Daoy (cell line): ENCODE data around the gene SZT2. TPM values are rescaled to one million over a fixed set of nuclear protein-coding genes. Genes with fewer than 3 reads are reported as not detected.
A peak's percentile ranks its signal among the peaks of the same experiment; 100 is the strongest.
"Not testable (repeated sequence)": the region's sequence is repeated elsewhere in the genome, so short reads cannot be mapped to it uniquely, and the experiment has no call there.

Experiments used
- DNase-seq: peaks from one replicate; pipeline ENCODE4 v3.0.0-alpha.2; 2015; ENCODE audit warnings: low read depth
- total RNA-seq: library from RNA; depleted of rRNA; stranded (reverse); fragments of >200 nt; shearing (Covaris generic); gene quantifications from 2 replicates; pipeline ENCODE4 v1.2.3, GENCODE V29; 2014

SZT2 gene
- total RNA-seq, 1 experiment from 2014 or later = 10.6 TPM

DNA sequence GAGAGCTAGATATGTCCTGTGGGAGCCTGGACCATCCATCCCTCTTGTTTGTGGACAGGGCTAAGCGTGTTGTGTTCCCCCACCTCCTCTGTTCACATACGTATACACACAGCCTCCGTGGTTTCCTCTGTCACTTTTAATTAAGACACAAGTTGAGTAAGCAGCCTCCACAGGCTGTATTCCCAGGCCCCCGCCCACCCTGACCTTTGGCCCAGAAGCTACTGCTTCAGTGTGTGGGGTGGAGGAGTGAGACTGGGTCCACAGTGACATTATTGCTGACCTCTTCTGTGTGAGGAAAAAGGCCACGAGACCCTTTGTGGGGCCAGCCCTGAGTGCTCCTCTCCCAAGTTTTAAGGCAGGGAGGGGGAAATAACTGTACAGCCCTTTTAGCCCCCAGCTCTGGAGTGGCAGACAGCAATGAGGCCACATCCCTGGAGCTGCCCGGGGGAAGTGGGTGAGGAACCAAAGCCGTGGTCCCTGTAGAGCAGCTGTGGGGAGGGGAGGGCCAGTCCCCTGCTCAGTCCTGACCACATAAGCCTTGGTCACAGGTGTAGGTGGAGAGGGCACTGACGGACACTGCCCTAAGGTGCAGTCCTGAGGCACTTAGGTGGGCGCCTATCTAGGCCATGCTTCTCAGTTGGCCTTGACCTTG, 26.3 kb upstream of the SZT2 start:
- DNase-seq = peak; percentile 23

- DNase-seq = no peak
Measured at GRCh38 chr1:43363935-43364525, 25.7 kb upstream of the SZT2 start.

- DNase-seq = no peak
Measured at GRCh38 chr1:43365678-43366077, 24.0 kb upstream of the SZT2 start.

GRCh38 chr1:43366179-43366578, 23.5 kb upstream of the SZT2 start:
- DNase-seq = no peak

DNA sequence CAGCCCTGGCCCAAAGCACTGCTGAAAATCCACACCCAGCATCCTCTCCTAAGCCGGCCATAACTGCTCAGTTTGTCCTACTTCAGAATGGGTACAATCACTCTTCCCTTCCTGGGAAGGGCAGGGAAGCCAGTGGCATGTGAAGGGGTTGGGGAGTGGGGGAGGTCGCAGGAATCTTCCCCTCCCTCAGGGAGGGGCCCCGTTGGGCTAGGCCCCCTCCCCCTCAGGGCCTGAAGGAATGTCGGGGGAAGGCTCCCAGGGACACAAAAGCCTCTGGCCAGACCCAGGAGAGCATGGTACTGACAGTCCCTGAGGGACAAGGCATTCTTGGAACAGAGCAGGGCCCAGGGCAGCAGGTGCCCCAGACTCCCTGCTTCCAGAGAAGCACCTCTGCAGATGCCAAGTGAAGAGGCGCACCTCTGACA, 23.1 kb upstream of the SZT2 start:
- no peak for DNase-seq

DNA sequence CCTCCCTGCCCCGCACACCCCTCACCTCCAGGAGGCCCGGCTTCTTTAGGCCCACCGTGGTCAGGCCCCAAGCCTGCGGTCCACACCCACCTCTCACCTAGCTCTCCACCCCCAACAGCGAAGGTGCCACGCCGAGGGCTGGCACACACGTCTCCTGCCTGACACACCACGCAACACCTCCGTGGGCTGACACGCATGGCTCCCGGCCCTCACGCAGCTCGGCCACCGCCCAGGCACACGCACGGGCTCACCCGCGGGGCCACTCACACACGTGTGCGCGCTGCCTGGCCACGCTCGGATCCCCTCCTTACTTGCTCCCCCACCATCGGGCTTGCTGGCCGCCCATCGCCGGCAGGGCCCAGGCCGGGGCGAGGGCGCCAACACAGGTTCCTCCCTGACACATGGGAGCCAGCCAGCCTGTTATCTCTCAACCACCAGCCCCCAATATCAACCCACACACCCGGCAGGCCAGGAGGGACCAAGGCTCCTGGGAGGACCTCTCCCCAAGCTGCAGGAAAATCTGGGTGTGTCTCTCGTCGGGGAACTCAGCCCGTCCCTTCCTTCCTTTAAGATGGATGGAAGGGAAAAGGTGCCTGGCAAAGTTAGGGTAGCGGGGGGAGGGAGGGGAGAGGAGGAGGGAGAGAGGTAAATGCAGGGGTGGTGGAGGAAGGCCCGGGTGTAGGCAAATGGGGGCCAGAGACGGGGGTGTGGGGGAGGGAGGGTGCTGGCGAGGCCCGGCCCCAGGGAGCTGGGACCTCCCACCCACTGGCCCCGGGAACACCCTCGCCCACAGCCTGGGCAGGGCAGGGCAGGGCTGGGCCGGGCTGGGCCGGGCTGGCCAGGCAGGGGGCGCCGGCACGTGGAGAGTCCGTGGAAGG, 22.4 kb upstream of the SZT2 start:
- DNase-seq = no peak

DNA sequence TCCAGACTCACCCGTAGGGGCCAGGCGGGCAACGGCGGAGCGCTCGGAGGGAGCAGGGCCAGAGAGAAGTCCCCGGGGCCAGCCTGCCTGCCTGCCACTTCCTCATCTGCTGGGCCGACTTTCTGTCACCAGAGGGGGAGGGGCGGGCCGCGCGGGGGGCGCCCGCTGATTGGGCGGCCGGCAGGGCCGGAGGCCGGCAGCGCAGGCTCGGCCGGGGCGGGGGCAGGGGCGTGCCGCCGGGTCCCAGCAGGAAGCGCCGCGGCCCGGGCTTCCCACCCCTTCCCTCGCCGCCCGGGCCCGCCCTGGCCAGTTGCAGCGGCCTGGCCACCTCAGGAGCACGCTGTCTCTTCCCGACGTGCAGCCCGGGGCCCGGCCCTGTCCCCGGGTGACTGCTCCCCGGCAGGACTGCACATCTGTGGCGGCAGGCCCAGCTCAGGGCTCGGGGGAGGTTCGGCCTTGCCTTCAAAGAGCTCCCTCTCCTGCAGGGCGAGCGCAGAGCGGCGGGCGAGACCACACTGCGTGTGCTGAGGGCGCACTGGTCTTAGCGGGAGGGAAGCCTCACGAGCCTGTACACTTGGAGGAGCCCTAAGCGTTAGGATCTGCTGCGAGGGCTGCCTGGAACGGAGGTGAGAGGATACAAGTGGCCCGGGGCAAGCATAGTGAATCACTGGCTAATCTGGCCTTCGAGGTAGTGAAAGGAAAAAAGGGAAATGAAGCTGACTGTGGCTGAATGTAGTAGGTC, 21.6 kb upstream of the SZT2 start, which contains the start of gene ELOVL1:
Gene ELOVL1 (minus strand): TSS at position 108 of the 742 bp plus-strand sequence. CDS start 2,402 bp downstream, outside the sequence.
- DNase-seq = peak; percentile 95

DNA sequence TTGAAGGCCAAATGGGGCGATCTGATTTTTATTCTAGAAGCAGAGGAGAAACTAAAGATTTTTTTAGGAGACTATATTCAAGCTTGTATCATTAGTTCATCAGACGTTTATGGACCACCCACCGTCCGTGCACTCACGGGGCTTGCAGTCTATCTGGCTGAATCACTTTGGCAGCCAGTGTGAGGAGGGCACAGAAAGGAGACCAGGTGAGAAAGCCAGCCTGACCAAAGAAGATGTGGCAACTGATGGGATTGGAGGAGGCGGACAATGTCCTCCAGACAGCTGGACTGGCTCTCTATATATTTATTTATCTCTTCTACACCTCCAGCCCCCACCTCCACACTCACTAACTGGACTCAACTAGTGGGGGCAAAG, 21.1 kb upstream of the SZT2 start:
- DNase-seq = no peak

GRCh38 chr1:43369779-43370178, 19.9 kb upstream of the SZT2 start:
- DNase-seq = not testable (repeated sequence)

- no peak for DNase-seq
Measured at GRCh38 chr1:43370564-43370963, 19.1 kb upstream of the SZT2 start.

DNA sequence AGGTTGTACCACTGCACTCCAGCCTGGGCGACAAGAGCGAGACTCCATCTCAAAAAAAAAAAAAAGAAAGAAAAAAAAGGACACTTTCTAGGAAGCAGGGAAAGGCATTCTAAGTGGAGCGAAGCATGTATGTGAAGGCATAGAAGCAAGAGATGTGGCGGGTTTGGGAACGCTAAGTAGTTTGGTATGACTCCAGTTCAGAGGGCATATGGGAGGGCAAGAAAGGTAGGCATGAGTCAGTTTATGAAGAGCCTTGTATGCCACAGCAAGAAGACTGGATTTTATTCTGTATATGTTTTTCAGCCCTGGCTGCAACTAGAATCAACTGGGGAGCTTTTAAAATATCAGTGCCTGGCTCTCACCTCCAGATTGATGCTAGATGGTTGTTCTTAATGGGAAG, 17.5 kb upstream of the SZT2 start:
- DNase-seq = no peak

DNA sequence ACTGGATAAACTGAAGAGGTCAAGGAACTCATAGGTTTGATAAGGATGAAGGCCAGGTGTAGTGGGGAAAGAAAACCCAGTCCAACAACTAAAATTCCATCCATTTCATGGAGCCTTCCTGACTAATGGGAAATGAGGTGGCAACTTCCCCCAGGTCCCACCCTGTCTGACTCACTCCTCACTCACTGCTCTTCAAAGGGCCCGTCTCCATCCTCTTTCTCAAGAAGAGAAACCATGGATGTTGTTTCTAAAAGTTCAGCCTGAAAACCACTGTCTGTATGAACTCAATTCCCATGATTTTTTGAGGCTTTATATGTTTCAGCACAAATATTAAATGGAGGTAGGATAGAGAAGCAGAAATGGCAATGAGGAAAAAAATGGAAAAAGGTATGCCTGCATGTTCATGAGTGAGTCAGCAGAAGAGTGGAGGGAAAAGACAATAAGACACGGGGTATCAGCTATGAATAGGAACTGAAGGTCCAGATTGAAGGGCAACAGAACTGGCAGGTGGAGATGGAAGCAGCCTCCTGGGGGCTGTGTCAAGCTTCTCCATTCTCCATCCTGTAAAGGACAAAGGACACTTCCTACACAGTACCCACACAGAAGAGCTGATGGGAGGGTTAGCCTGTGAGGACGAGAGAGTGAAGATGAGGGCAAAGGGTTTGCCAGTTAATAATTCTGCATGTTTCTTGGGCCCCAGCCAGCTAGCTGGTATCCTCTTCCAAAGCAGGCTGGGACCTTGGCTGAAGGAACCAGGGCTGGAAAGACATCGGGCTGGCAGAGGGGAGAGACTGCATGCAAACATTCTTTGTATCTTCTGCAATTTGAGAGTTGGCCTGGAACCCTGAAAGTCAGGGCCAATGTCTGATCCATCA, 16.4 kb upstream of the SZT2 start:
- peak; percentile 89 for DNase-seq

DNA sequence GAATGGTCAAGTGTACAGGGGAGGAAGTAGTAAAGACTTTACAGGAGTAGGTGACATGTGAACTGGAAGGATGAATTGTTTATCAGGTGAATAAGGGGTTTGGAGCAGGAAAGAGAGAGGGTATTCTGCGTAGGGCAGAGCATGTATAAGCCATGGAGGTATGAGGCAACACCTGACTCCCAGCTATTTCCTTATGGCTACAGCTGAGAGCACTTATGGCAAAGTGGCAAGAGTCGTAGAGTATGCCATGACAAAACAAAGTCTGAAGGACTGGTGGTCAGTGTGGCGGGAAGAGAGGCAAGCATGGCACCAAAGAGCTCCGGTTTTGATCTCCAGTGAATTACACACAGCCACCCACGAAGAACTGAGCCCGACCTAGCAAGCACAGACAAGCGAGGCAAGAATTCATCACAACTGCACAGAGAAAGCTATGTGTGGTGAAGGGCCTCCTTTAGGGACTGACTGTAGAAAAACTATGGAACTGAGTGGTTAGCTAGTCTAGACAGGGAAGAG, 12.9 kb upstream of the SZT2 start:
- no peak for DNase-seq

DNA sequence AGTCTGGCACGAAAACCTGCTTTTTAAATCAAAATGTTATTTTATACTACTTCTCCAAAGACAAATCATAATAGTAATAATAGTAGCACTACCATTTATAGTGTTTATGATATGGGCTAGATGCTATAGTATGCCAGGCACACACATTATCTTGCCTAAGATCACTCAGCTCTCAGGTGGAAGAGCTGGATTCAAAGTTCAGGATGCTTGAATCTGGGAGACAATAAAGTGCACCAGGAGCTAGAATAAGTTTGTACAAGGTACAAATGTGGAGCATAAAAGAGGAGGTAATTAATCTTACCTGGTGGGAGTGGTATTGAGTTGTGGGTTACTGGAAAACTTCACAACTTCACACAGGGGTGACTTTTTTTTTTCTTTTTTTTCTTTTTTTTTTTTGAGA, 11.9 kb upstream of the SZT2 start:
- DNase-seq = no peak

DNA sequence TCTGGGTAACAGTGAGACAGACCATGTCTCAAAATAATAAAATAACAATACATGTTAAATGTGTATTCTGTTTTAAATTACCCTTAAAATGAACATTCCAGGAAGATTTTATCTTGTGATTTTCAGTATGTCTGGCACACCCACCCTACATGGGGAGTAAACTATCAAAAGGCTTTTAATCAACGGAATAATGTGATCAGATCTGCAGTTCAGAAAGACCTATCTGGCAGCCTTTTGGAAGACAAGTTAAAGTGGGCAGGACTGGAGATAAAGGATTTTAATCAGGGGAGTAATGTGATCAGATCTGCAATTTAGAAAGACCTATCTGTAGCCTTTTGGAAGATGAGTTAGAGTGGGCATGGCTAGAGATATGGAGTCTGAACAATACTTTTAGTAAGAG, 10.2 kb upstream of the SZT2 start:
- DNase-seq = no peak

GRCh38 chr1:43381612-43382011, 8.1 kb upstream of the SZT2 start:
- no peak for DNase-seq

- DNase-seq = no peak
Measured at GRCh38 chr1:43382027-43382779, 7.5 kb upstream of the SZT2 start.

- DNase-seq = no peak
Measured at GRCh38 chr1:43383449-43383848, 6.2 kb upstream of the SZT2 start.

DNA sequence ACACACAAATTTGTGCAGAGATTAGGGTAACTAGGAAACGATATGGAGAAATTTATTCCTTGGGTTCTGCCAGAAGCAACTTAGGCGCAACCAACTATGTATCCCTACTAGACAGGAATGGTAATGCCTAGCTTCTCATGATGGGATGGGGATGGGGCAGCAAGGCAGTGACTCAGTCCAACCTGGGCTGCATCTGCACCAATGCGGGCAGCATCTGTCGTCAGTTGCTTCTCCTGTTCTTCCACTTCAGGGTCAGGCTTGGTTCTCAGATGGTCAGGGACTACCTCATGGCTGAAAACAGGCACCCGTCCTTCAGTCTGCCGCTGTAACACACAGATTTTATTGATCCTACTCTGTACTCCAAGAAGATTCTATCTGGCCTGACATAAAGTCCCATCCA, 3.0 kb upstream of the SZT2 start:
- no peak for DNase-seq

GRCh38 chr1:43387976-43388599, 1.6 kb upstream of the SZT2 start:
- DNase-seq = no peak
